Activated naive CD4-positive, alpha-beta T cell treated with anti-CD3 and anti-CD28 coated beads for 36 hours (primary cell): ENCODE results near the gene CCDC192. TPM values are rescaled to one million over a fixed set of nuclear protein-coding genes. Genes with fewer than 3 reads are reported as not detected.
A peak's percentile ranks its signal among the peaks of the same experiment; 100 is the strongest.

Experiments
- CTCF ChIA-PET: fragments of 350-600 bp; sonication (Branson Sonifier 250); formaldehyde crosslinking; loops from one replicate; lab custom pipeline; 2021; ENCODE audit warnings: antibody characterized with exemption; lab: Charles Lee
- DNase-seq: peaks from one replicate; pipeline ENCODE4 v3.0.0-alpha.2; 2020
- H3K27ac Mint-ChIP-seq: one replicate; pipeline ENCODE4 v1.8.0; 2021; ENCODE audit warnings: mild to moderate bottlenecking, mixed read lengths
- H3K27me3 Mint-ChIP-seq: one replicate; pipeline ENCODE4 v1.8.0; 2021; ENCODE audit warnings: low read depth, mixed read lengths
- H3K36me3 Mint-ChIP-seq: one replicate; pipeline ENCODE4 v1.8.0; 2021; ENCODE audit warnings: low read depth, mixed read lengths
- H3K4me1 Mint-ChIP-seq: one replicate; pipeline ENCODE4 v1.8.0; 2021; ENCODE audit warnings: low read depth, mixed read lengths
- H3K4me3 Mint-ChIP-seq: one replicate; pipeline ENCODE4 v1.8.0; 2021; ENCODE audit warnings: mild to moderate bottlenecking, moderate library complexity, mixed read lengths
- H3K9me3 Mint-ChIP-seq: one replicate; pipeline ENCODE4 v1.8.0; 2021; ENCODE audit warnings: mixed read lengths
- intact Hi-C: fragments of 100-400 bp; cut with micrococcal nuclease; formaldehyde crosslinking; loops from one replicate; pipeline ENCODE4 v1.15.1; 2023
- total RNA-seq, 2 experiments: library from RNA; stranded (reverse); gene quantifications; one replicate each; pipeline ENCODE4 v1.2.3, GENCODE V29; 2021

Gene CCDC192
- total RNA-seq, 2 experiments from 2014 or later = not detected

- DNase-seq = no peak
- H3K9me3 Mint-ChIP-seq = no peaks in the 10 kb centered on the region
- no peaks in the 10 kb centered on the region for H3K27me3 Mint-ChIP-seq
- H3K4me3 Mint-ChIP-seq = no peak overlapping the region
- H3K36me3 Mint-ChIP-seq = peaks cover 1% of the 10 kb centered on the region
- peaks cover 8% of the 10 kb centered on the region for H3K4me1 Mint-ChIP-seq
- intact Hi-C loops = no loop called here
- H3K27ac Mint-ChIP-seq = no peak overlapping the region
- CTCF ChIA-PET = no interaction called here
These were observed 240.9 kb downstream of the CCDC192 start for GRCh38 chr5:127944125-127944524.

DNA sequence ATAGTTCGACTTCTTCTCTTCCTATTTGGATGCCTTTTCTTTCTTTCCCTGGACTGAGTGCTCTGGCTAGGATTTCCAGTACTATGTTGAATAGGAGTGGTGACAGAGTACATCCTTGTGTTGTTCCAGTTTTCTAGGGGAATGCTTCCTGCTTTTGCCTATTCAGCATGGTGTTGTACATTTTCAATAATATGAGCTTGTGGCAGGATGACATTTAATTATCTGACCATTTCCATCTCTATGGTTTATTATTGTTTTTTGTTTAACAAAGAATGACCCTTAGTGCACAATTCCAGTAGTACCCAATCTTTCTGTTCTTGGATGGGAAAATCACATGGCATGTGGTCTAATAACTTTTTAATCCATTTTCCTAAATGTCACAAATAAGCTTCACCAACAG lies 244.8 kb downstream of the CCDC192 start:
- Mint-ChIP-seq H3K9me3 (no peaks in the 10 kb centered on the region), H3K4me1 (no peaks in the 10 kb centered on the region), H3K36me3 (peaks cover 5% of the 10 kb centered on the region), H3K27me3 (no peaks in the 10 kb centered on the region), H3K4me3 (no peak overlapping the region), H3K27ac (no peak overlapping the region)
- no peak for DNase-seq
- CTCF ChIA-PET = no interaction called here
- intact Hi-C loops = no loop called here

DNA sequence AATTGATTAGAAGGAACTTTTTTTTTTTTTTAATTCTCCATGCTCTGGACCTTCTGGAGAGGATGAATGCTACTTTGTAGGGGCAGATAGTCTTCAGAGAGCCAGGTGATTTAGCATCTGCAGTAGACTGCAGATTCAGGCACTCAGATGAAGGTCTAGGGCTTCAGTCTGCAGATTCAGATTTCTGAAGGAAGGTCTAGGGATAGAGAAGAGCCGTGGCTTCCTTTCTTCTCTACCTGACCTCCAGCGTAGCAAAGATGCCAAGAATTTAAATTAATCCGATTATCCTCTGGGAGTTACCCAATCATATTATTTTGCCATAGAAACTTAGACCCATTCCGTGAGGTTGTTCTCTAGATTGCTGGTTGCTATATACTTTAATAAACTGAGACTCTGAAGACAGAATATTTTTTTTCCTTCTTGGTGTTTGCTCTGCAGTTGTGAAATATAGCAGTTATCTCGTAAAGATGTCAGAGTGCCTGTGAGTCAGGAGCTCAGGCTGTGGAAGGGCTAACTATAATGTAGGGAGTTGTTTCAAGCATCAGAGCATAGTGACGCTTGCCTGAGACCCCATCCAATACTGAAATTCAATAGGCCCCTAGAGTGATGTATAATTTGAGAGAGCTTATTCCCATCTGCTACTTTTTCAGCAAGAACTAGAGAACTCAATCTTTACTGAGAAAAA lies 247.7 kb downstream of the CCDC192 start:
- no peaks in the 10 kb centered on the region for H3K9me3 Mint-ChIP-seq
- CTCF ChIA-PET = no interaction called here
- no peaks in the 10 kb centered on the region for H3K4me1 Mint-ChIP-seq
- H3K4me3 Mint-ChIP-seq = no peak overlapping the region
- no peaks in the 10 kb centered on the region for H3K27me3 Mint-ChIP-seq
- intact Hi-C loops = no loop called here
- DNase-seq = no peak
- no peak overlapping the region for H3K27ac Mint-ChIP-seq
- peaks cover 11% of the 10 kb centered on the region for H3K36me3 Mint-ChIP-seq

GRCh38 chr5:127951791-127952190 lies 248.6 kb downstream of the CCDC192 start:
- H3K4me1 Mint-ChIP-seq = no peaks in the 10 kb centered on the region

DNA sequence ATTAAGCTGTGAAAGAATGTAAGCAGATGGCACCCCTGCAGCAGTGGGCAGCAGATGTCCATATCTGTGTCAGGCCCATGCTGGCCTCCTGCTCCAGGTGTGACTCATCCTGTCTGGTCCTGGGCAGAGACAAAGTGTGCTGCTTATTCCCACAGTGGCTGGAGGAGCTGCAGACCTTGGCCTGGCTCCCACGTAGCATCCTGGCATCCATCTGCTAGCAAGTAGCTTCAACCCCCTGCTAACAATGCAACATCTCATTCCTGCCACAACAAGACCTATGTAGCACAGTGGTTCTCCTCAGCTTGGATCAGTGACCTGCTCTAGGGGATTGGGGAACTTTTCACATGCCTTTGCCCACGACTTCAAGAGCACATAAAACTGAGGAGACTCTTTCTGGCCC lies 254.0 kb downstream of the CCDC192 start:
- Mint-ChIP-seq H3K9me3 (no peaks in the 10 kb centered on the region), H3K4me1 (peaks cover 19% of the 10 kb centered on the region), H3K27me3 (no peaks in the 10 kb centered on the region), H3K27ac (no peak overlapping the region), H3K4me3 (no peak overlapping the region), H3K36me3 (peaks cover 16% of the 10 kb centered on the region)
- CTCF ChIA-PET = interaction anchor here (0.6 kb wide), 1 partner anchor 83 kb away, joined by 6 read pairs; no protein-coding TSS in a partner anchor
- intact Hi-C loops = no loop called here
- no peak for DNase-seq

More at GRCh38 chr5:127951791-127952190, 248.6 kb downstream of the CCDC192 start:
- no peak for DNase-seq
- H3K36me3 Mint-ChIP-seq = peaks cover 17% of the 10 kb centered on the region
- no peaks in the 10 kb centered on the region for H3K9me3 Mint-ChIP-seq
- no peak overlapping the region for H3K27ac Mint-ChIP-seq
- H3K27me3 Mint-ChIP-seq = no peaks in the 10 kb centered on the region
- no peak overlapping the region for H3K4me3 Mint-ChIP-seq
- intact Hi-C loops = no loop called here
- CTCF ChIA-PET = no interaction called here

DNA sequence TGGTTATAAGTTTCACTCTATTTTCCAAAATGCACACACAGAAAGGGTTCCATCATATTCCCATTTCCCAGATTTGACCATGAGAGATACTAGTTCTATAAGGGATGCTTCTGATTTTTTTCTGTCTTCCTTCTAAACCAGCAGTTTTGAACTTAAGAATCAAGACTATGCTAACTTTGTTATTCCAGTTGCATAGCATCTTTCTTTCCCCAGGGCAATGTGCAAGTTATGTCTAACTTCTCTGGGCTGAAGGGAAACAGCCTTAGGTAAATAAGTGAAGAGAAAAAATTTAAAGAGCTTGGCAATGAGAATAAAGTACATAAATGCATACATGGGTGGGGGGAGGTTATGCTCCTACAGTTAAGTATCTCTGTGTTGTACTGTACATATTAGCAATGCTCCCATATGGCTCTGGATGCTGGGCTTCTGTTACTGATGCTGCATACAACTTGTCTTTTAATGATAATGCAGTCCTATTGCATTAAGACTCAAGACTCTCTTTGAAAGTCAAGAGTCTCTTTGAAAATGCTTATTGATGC lies 254.6 kb downstream of the CCDC192 start:
- CTCF ChIA-PET = no interaction called here
- no peaks in the 10 kb centered on the region for H3K9me3 Mint-ChIP-seq
- DNase-seq = no peak
- peaks cover 15% of the 10 kb centered on the region for H3K36me3 Mint-ChIP-seq
- intact Hi-C loops = no loop called here
- H3K4me1 Mint-ChIP-seq = peaks cover 19% of the 10 kb centered on the region
- no peaks in the 10 kb centered on the region for H3K27me3 Mint-ChIP-seq
- H3K27ac Mint-ChIP-seq = no peak overlapping the region
- H3K4me3 Mint-ChIP-seq = no peak overlapping the region

DNA sequence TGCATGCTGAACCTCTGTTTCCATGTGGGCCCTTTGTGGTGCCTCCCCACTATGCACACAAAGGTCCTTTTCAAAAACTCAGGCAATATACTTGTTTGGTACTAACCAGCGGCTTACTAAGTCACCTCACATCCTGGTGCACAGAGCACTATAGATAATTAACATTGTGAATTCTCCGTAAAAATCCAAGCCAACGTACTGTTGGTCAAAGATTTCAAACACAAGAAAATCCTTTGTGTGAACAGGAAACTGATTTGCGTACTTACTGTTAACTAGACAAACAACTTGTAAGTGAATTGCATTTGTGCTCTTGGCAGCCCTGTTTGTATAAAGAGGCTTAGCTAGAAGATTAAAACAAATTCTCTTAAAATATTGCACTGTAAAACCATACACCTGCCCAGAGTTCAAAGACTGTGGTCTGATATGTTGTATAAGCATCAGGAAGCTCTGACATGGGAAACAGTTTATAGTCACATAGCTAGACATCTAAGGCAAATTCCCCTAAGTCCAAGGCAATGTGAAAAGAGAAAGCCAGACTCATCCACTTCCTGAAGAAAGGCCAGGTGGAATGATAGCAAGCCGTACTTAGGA lies 255.3 kb downstream of the CCDC192 start:
- CTCF ChIA-PET = no interaction called here
- H3K9me3 Mint-ChIP-seq = no peaks in the 10 kb centered on the region
- no peak overlapping the region for H3K27ac Mint-ChIP-seq

GRCh38 chr5:127959152-127959764 lies 256.1 kb downstream of the CCDC192 start:
- Mint-ChIP-seq H3K4me1 (peaks cover 19% of the 10 kb centered on the region), H3K36me3 (peaks cover 15% of the 10 kb centered on the region), H3K27me3 (no peaks in the 10 kb centered on the region), H3K27ac (no peak overlapping the region), H3K9me3 (no peaks in the 10 kb centered on the region), H3K4me3 (no peak overlapping the region)
- CTCF ChIA-PET = no interaction called here
- intact Hi-C loops = no loop called here
- DNase-seq = peak; percentile 56

More for the DNA sequence above, 255.3 kb downstream of the CCDC192 start:
- H3K4me3 Mint-ChIP-seq = no peak overlapping the region
- H3K36me3 Mint-ChIP-seq = peaks cover 15% of the 10 kb centered on the region
- H3K27me3 Mint-ChIP-seq = no peaks in the 10 kb centered on the region
- peaks cover 19% of the 10 kb centered on the region for H3K4me1 Mint-ChIP-seq
- no peak for DNase-seq
- intact Hi-C loops = no loop called here

- CTCF ChIA-PET = interaction anchor here (0.7 kb wide), 1 partner anchor 18 kb away, joined by 3 read pairs; no protein-coding TSS in a partner anchor
- Mint-ChIP-seq H3K4me3 (no peak overlapping the region), H3K27me3 (no peaks in the 10 kb centered on the region), H3K27ac (no peak overlapping the region), H3K36me3 (peaks cover 17% of the 10 kb centered on the region), H3K9me3 (peaks cover 1% of the 10 kb centered on the region), H3K4me1 (peaks cover 19% of the 10 kb centered on the region)
- no peak for DNase-seq
- intact Hi-C loops = no loop called here
These were observed 257.1 kb downstream of the CCDC192 start for GRCh38 chr5:127960270-127960691.

- H3K36me3 Mint-ChIP-seq = peaks cover 19% of the 10 kb centered on the region
- DNase-seq = no peak
- H3K4me1 Mint-ChIP-seq = peaks cover 19% of the 10 kb centered on the region
- H3K27me3 Mint-ChIP-seq = no peaks in the 10 kb centered on the region
- H3K4me3 Mint-ChIP-seq = no peak overlapping the region
- intact Hi-C loops = no loop called here
- H3K27ac Mint-ChIP-seq = no peak overlapping the region
- CTCF ChIA-PET = no interaction called here
- peaks cover 2% of the 10 kb centered on the region for H3K9me3 Mint-ChIP-seq
These were observed 258.0 kb downstream of the CCDC192 start for GRCh38 chr5:127961006-127961762.

DNA sequence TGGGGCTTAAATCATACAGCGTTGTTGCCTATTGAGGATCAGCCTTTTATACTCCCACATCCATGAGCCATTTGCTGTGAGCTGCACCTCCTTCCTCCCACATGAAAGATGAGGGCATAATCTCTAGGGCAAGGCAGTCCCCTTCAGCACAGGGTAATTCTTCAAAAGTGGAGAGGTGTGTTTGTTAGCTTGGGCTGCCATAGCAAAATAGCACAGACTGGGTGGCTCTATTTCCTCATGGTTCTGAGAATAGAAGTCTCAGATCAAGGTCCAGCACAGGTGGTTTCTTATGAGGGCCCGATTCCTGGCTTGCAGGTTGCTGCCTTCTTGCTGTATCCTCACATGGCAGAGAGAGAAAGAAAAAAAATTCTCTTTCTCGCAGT lies 258.6 kb downstream of the CCDC192 start:
- H3K4me1 Mint-ChIP-seq = peaks cover 19% of the 10 kb centered on the region
- peaks cover 2% of the 10 kb centered on the region for H3K9me3 Mint-ChIP-seq
- H3K27ac Mint-ChIP-seq = no peak overlapping the region
- peaks cover 20% of the 10 kb centered on the region for H3K36me3 Mint-ChIP-seq
- DNase-seq = no peak
- H3K4me3 Mint-ChIP-seq = no peak overlapping the region
- intact Hi-C loops = no loop called here
- no peaks in the 10 kb centered on the region for H3K27me3 Mint-ChIP-seq
- CTCF ChIA-PET = no interaction called here

- Mint-ChIP-seq H3K4me1 (peaks cover 19% of the 10 kb centered on the region), H3K36me3 (peaks cover 21% of the 10 kb centered on the region), H3K27ac (no peak overlapping the region), H3K4me3 (no peak overlapping the region), H3K27me3 (no peaks in the 10 kb centered on the region), H3K9me3 (peaks cover 6% of the 10 kb centered on the region)
- CTCF ChIA-PET = no interaction called here
- DNase-seq = no peak
- intact Hi-C loops = no loop called here
These were observed 259.3 kb downstream of the CCDC192 start for GRCh38 chr5:127962491-127962890.
